A673 (cell line): ENCODE data around the gene ORM1.

ENCODE experiments used
- EZH2 ChIP-seq: fragments of 200-600 bp; sonication (generic); IDR thresholded peaks from 2 replicates; pipeline ENCODE4 v1.6.1; 2017; ENCODE audit warnings: borderline replicate concordance, low read depth, mild to moderate bottlenecking, mixed read lengths, antibody characterized with exemption, low read length; ENCODE audit not compliant: poor library complexity, severe bottlenecking
- TF ChIP-seq, protein P1 (sequence below): fragments of 300-800, 200-600 bp; sonication (generic); conservative IDR thresholded peaks from 2 replicates; pipeline ENCODE4 v1.5.1; 2017; ENCODE audit warnings: low read depth, mild to moderate bottlenecking, antibody characterized with exemption, low read length, moderate library complexity, mixed read lengths

DNA sequence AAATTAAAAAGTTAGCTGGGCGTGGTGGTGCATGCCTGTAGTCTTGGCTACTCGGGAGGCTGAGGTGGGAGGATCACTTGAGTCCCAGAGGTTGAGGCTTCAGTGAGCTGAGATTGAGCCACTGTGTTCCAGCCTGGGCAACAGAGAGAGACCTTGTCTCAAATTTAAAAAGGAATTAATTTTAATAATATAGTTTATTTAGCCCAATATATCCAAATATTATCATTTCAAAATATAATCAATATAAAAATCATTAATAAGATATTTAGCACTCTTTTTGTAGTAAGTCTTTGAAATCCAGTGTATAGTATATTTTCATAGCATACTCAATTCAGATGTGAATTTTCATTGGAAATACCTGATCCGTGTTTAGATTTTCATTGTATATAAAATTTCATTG lies 43.2 kb upstream of the ORM1 start:
- TF ChIP-seq, protein P1, sequence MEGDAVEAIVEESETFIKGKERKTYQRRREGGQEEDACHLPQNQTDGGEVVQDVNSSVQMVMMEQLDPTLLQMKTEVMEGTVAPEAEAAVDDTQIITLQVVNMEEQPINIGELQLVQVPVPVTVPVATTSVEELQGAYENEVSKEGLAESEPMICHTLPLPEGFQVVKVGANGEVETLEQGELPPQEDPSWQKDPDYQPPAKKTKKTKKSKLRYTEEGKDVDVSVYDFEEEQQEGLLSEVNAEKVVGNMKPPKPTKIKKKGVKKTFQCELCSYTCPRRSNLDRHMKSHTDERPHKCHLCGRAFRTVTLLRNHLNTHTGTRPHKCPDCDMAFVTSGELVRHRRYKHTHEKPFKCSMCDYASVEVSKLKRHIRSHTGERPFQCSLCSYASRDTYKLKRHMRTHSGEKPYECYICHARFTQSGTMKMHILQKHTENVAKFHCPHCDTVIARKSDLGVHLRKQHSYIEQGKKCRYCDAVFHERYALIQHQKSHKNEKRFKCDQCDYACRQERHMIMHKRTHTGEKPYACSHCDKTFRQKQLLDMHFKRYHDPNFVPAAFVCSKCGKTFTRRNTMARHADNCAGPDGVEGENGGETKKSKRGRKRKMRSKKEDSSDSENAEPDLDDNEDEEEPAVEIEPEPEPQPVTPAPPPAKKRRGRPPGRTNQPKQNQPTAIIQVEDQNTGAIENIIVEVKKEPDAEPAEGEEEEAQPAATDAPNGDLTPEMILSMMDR = no peak
- TF ChIP-seq EZH2 = no peak
